GM23338 (cell line): ENCODE measurements around the gene FURIN. TPM values are rescaled to one million over a fixed set of nuclear protein-coding genes. Genes with fewer than 3 reads are reported as not detected.

Source experiments
- ATAC-seq: fragments of 200-7000 bp; cut with Tn5 transposase; 3 replicates; pipeline ENCODE4 v1.9.1; 2020
- DNase-seq: peaks from one replicate; pipeline ENCODE4 v3.0.0-alpha.2; 2015; ENCODE audit warnings: low spot score
- H2AFZ ChIP-seq: fragments of 200-600 bp; sonication (generic); 2 replicates; pipeline ENCODE4 v1.8.0; 2016; ENCODE audit warnings: antibody characterized with exemption, mild to moderate bottlenecking, moderate library complexity
- H3F3A ChIP-seq: fragments of 200-600 bp; sonication (generic); replicated peaks from 2 replicates; pipeline ENCODE4 v1.8.0; 2017; ENCODE audit warnings: antibody characterized with exemption, mixed run types, low read depth
- H3K27ac ChIP-seq: fragments of 200-600 bp; sonication (generic); 2 replicates; pipeline ENCODE4 v1.6.1; 2016; ENCODE audit warnings: low read depth
- H3K27me3 ChIP-seq: fragments of 200-600 bp; sonication (generic); 2 replicates; pipeline ENCODE4 v1.8.0; 2016; ENCODE audit warnings: mild to moderate bottlenecking, mixed run types, moderate library complexity; ENCODE audit not compliant: insufficient read depth
- H3K36me3 ChIP-seq: fragments of 200-600 bp; sonication (generic); 2 replicates; pipeline ENCODE4 v1.8.0; 2016; ENCODE audit warnings: mild to moderate bottlenecking; ENCODE audit not compliant: insufficient read depth
- H3K4me1 ChIP-seq: fragments of 200-600 bp; sonication (generic); 2 replicates; pipeline ENCODE4 v1.8.0; 2016; ENCODE audit warnings: mild to moderate bottlenecking, moderate library complexity; ENCODE audit not compliant: insufficient read depth
- H3K4me2 ChIP-seq: fragments of 200-600 bp; sonication (generic); 2 replicates; pipeline ENCODE4 v1.7.1; 2017; ENCODE audit warnings: mixed run types
- H3K4me3 ChIP-seq: fragments of 200-600 bp; sonication (generic); 2 replicates; pipeline ENCODE4 v1.6.1; 2016; ENCODE audit warnings: mixed run types
- H3K79me2 ChIP-seq: fragments of 200-600 bp; sonication (generic); replicated peaks from 2 replicates; pipeline ENCODE4 v1.8.0; 2017; ENCODE audit warnings: mild to moderate bottlenecking; ENCODE audit not compliant: insufficient read depth
- H3K9me2 ChIP-seq: fragments of 200-600 bp; sonication (generic); 2 replicates; pipeline ENCODE4 v1.8.0; 2017; ENCODE audit not compliant: insufficient read depth
- H4K20me1 ChIP-seq: fragments of 200-600 bp; sonication (generic); replicated peaks from 2 replicates; pipeline ENCODE4 v1.8.0; 2017; ENCODE audit warnings: mild to moderate bottlenecking; ENCODE audit not compliant: insufficient read depth
- H3K27ac Mint-ChIP-seq: 2 replicates; pipeline ENCODE4 v1.8.0; 2020; ENCODE audit warnings: inconsistent platforms, mild to moderate bottlenecking, moderate library complexity, mixed read lengths
- H3K27me3 Mint-ChIP-seq: 3 replicates; pipeline ENCODE4 v1.8.0; 2022; ENCODE audit warnings: low read depth, mild to moderate bottlenecking, moderate library complexity, mixed read lengths, inconsistent platforms; ENCODE audit not compliant: insufficient read depth, poor library complexity
- H3K36me3 Mint-ChIP-seq: 3 replicates; pipeline ENCODE4 v1.8.0; 2021; ENCODE audit warnings: low read depth, mild to moderate bottlenecking, inconsistent platforms, moderate library complexity, mixed read lengths
- H3K4me1 Mint-ChIP-seq: 3 replicates; pipeline ENCODE4 v1.8.0; 2020; ENCODE audit warnings: mild to moderate bottlenecking, inconsistent platforms, mixed read lengths
- H3K4me3 Mint-ChIP-seq: 3 replicates; pipeline ENCODE4 v1.8.0; 2021; ENCODE audit warnings: moderate library complexity, mild to moderate bottlenecking, inconsistent platforms, mixed read lengths
- H3K9me3 Mint-ChIP-seq: 3 replicates; pipeline ENCODE4 v1.8.0; 2020; ENCODE audit warnings: moderate library complexity, mild to moderate bottlenecking, inconsistent platforms, mixed read lengths
- CREB1 ChIP-seq: fragments of 250-450 bp; sonication (Bioruptor Pico); IDR thresholded peaks from 2 replicates; pipeline ENCODE4 v1.5.0; 2020; ENCODE audit warnings: low read depth, mild to moderate bottlenecking, moderate library complexity
- CTCF ChIP-seq, 2 experiments: fragments of 200-600 bp in 1 of 2; sonication (generic) in 1 of 2; conservative IDR thresholded peaks; 2 replicates each; pipeline versions ENCODE4 v1.5.1 to v1.6.1; 2016 to 2017; ENCODE audit warnings: antibody characterized with exemption in 2 of 2, low read depth in 2 of 2, mild to moderate bottlenecking in 2 of 2, moderate library complexity in 1 of 2
- ETS1 ChIP-seq: IDR thresholded peaks from 2 replicates; pipeline ENCODE4 v1.6.1; 2016; ENCODE audit warnings: antibody characterized with exemption
- EZH2 ChIP-seq: fragments of 200-600 bp; sonication (generic); IDR thresholded peaks from one replicate; pipeline ENCODE4 v1.8.0; 2017; ENCODE audit warnings: antibody characterized with exemption, mild to moderate bottlenecking, low read depth; ENCODE audit not compliant: unreplicated experiment
- EZH2phosphoT487 ChIP-seq: fragments of 200-600 bp; sonication (generic); IDR thresholded peaks from one replicate; pipeline ENCODE4 v1.8.1; 2018; ENCODE audit warnings: antibody characterized with exemption; ENCODE audit not compliant: unreplicated experiment
- JUNB ChIP-seq: IDR thresholded peaks from one replicate; pipeline ENCODE4 v1.6.1; 2016; ENCODE audit warnings: antibody characterized with exemption; ENCODE audit not compliant: unreplicated experiment
- NANOG ChIP-seq: IDR thresholded peaks from 2 replicates; pipeline ENCODE4 v1.6.1; 2016; ENCODE audit warnings: antibody characterized with exemption, borderline replicate concordance
- POLR2AphosphoS5 ChIP-seq: IDR thresholded peaks from 2 replicates; pipeline ENCODE4 v1.6.1; 2016; ENCODE audit warnings: antibody characterized with exemption, low read depth
- REST ChIP-seq: IDR thresholded peaks from one replicate; pipeline ENCODE4 v1.6.1; 2018; ENCODE audit warnings: antibody characterized with exemption; ENCODE audit not compliant: unreplicated experiment
- STAT1 ChIP-seq: IDR thresholded peaks from one replicate; pipeline ENCODE4 v1.6.1; 2016; ENCODE audit warnings: antibody characterized with exemption; ENCODE audit not compliant: unreplicated experiment
- ZNF114 ChIP-seq: fragments of 250-450 bp; sonication (Bioruptor Pico); IDR thresholded peaks from 2 replicates; pipeline ENCODE4 v1.5.0; 2020; ENCODE audit warnings: mild to moderate bottlenecking, moderate library complexity
- ZNF331 ChIP-seq: fragments of 250-450 bp; sonication (Bioruptor Pico); IDR thresholded peaks from 2 replicates; pipeline ENCODE4 v1.5.0; 2020; ENCODE audit warnings: low read depth, mild to moderate bottlenecking, moderate library complexity
- ZNF462 ChIP-seq: fragments of 250-450 bp; sonication (Bioruptor Pico); IDR thresholded peaks from 2 replicates; pipeline ENCODE4 v1.5.0; 2020; ENCODE audit warnings: mild to moderate bottlenecking, moderate library complexity
- polyA plus RNA-seq: library from polyadenylated mRNA; unstranded; fragments of >200 nt; fragmentation: Nextera tagmentation; extraction: Ambion mirVana; gene quantifications from 2 replicates; pipeline ENCODE4 v1.2.1, GENCODE V29; 2016
- total RNA-seq: library from RNA; depleted of rRNA; stranded (reverse); fragments of >200 nt; shearing (Covaris generic); gene quantifications from 2 replicates; pipeline ENCODE4 v1.2.3, GENCODE V29; 2014

FURIN gene
- total and polyA plus RNA-seq, 2 experiments from 2014 or later, result 6.3 to 20.9 TPM

- ATAC-seq (no peak), DNase-seq (no peak)
- Mint-ChIP-seq H3K36me3 (peaks cover 11% of the 10 kb centered on the region), H3K4me1 (peaks cover 3% of the 10 kb centered on the region), H3K27ac (no peak overlapping the region), H3K4me3 (no peak overlapping the region), H3K9me3 (no peaks in the 10 kb centered on the region; the same call in 2 of the 3 replicates), H3K27me3 (peaks cover 19% of the 10 kb centered on the region)
- Histone ChIP-seq H3K4me3 (no peak overlapping the region), H3F3A (peaks cover 9% of the 10 kb centered on the region), H2AFZ (no peak overlapping the region), H3K27me3 (peaks cover 20% of the 10 kb centered on the region), H3K9me2 (no peaks in the 10 kb centered on the region), H3K4me1 (peaks cover 11% of the 10 kb centered on the region; the same call in 1 of the 2 replicates), H3K27ac (no peak overlapping the region), H4K20me1 (no peaks in the 10 kb centered on the region), H3K4me2 (no peak overlapping the region), H3K36me3 (no peaks in the 10 kb centered on the region), H3K79me2 (no peaks in the 10 kb centered on the region)
- TF ChIP-seq ZNF114 (CRISPR knock-in tag), result no peak
- no peak for TF ChIP-seq CTCF (conservative IDR thresholded peaks at IDR 0.05; ENCODE audit: low read depth in 2 of 2)
- no peak for TF ChIP-seq EZH2
- no peak for TF ChIP-seq JUNB
- TF ChIP-seq ZNF462 (CRISPR knock-in tag), result no peak
- no peak for TF ChIP-seq REST
- no peak for TF ChIP-seq CREB1 (CRISPR knock-in tag)
- no peak for TF ChIP-seq POLR2AphosphoS5
- TF ChIP-seq NANOG, result no peak
- TF ChIP-seq EZH2phosphoT487, result no peak
- TF ChIP-seq STAT1, result no peak
- TF ChIP-seq ETS1, result no peak
- TF ChIP-seq ZNF331 (CRISPR knock-in tag), result no peak
These were observed 38.8 kb downstream of the FURIN start for GRCh38 chr15:90907051-90907660.
